Body of pancreas (tissue), 4 donors: Measurements from ENCODE around the gene CCDC136.

ENCODE experiments used
- CTCF ChIP-seq, 7 experiments: fragments of 450-650 bp in 4 of 7; fragments of 200-600 bp in 3 of 7; sonication (generic) in 3 of 7; IDR thresholded peaks; one replicate each; pipeline ENCODE4 v1.5.1; 2016 to 2019; ENCODE audit warnings: antibody characterized with exemption in 7 of 7
- POLR2A ChIP-seq, 3 donors: fragments of 450-650 bp; IDR thresholded peaks; one replicate each; pipeline ENCODE4 v1.6.1; 2016; ENCODE audit warnings: antibody characterized with exemption in 3 of 3, mild to moderate bottlenecking in 2 of 3

GRCh38 chr7:128781851-128782250, 9.9 kb upstream of the CCDC136 start:
- no peak for TF ChIP-seq POLR2A (IDR thresholded peaks at IDR 0.05)
- no peak for TF ChIP-seq CTCF (IDR thresholded peaks at IDR 0.05)
